ENCODE data around the gene HK1. TPM values are rescaled to one million over a fixed set of nuclear protein-coding genes. Genes with fewer than 3 reads are reported as not detected.
"Not testable (repeated sequence)": the region's sequence is repeated elsewhere in the genome, so short reads cannot be mapped to it uniquely, and the experiment has no call there.

Gene HK1
- total RNA-seq, 1 experiment from 2014 or later = 140 TPM

DNA sequence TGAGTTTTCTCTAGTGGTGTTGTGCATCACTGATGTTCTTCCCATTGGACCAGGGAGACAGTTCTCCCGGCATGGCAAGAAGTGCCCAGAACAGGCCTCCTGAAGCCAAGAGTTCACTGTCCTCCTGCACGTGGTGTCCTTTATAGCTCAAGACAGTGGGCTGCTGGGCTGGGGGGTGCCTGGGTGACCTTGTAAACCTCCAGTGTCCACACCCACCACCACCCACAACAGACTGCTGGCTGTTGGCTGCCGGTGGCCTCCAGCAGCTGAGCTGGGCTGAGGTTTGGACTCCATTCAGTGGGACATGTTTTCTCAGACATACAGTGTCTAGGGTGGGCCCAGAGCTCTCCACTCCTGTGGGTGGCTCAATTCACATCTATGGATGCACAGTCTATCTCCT lies 42.2 kb downstream of the HK1 start:
- Histone ChIP-seq H3K9me2 (ENCODE audit: insufficient read depth) (no peaks in the 10 kb centered on the region), H4K20me1 (ENCODE audit: insufficient read depth) (peaks cover 4% of the 10 kb centered on the region)

DNA sequence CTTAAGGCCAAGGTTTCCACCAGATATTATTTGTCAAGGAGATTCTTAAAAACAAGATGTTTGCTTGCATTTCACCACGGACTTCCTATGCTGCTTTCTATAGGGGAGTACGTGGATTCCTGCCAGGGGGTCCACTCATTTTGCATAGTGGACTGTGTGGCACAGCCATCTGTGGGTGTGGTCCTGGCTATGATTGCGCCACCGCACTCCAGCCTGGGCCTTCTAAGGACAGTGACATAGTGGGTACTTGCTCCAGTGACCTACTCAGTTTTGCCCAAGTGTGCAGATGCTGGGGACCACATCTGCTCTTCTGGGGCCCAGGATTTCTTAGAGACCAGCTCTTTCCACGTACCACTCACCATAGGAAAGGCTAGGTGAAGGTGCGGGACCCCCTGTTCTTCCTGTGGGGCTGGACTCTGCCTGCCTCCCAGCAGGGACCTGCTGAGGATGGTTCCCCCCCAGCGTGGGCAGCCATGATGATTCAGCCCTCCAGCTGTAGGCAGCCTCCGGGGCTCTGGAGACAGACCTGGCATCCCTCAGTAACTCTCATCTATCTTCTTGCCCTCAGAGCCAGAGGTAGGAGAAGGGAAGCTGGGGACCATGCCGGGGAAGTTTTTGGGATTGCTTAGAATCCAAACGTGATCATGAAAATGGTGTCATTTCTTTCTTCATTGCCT lies 42.9 kb downstream of the HK1 start:
- BruUV-seq (replicated peaks) = no TSS peak
- Histone ChIP-seq H3K79me2 (ENCODE audit: low read depth) (peaks cover 74% of the 10 kb centered on the region), H3K27me3 (ENCODE audit: insufficient read depth, low read depth) (no peaks in the 10 kb centered on the region), H3K4me3 (no peak overlapping the region), H3K4me1 (replicated peaks; ENCODE audit: insufficient read depth) (peaks cover 64% of the 10 kb centered on the region), H3K27ac (no peak overlapping the region), H3K4me2 (peak overlapping the region; percentile 95; the same call in 1 of the 2 replicates), H3K36me3 (ENCODE audit: low read depth) (no peaks in the 10 kb centered on the region), H3F3A (ENCODE audit: insufficient read depth, low read depth) (peaks cover 47% of the 10 kb centered on the region), H2AFZ (no peak overlapping the region), H4K20me1 (ENCODE audit: insufficient read depth) (peaks cover 4% of the 10 kb centered on the region), H3K9me3 (ENCODE audit: insufficient read depth, low read depth) (no peaks in the 10 kb centered on the region), H3K9me2 (ENCODE audit: insufficient read depth) (no peaks in the 10 kb centered on the region)
- intact Hi-C loops (cut with micrococcal nuclease; ENCODE audit: unreplicated experiment) = no loop called here
- no peak for DNase-seq
- ChIA-PET POLR2A (ENCODE audit: unreplicated experiment) (no interaction called here), CTCF (no interaction called here)
- TF ChIP-seq, protein P1, sequence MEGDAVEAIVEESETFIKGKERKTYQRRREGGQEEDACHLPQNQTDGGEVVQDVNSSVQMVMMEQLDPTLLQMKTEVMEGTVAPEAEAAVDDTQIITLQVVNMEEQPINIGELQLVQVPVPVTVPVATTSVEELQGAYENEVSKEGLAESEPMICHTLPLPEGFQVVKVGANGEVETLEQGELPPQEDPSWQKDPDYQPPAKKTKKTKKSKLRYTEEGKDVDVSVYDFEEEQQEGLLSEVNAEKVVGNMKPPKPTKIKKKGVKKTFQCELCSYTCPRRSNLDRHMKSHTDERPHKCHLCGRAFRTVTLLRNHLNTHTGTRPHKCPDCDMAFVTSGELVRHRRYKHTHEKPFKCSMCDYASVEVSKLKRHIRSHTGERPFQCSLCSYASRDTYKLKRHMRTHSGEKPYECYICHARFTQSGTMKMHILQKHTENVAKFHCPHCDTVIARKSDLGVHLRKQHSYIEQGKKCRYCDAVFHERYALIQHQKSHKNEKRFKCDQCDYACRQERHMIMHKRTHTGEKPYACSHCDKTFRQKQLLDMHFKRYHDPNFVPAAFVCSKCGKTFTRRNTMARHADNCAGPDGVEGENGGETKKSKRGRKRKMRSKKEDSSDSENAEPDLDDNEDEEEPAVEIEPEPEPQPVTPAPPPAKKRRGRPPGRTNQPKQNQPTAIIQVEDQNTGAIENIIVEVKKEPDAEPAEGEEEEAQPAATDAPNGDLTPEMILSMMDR (conservative IDR thresholded peaks at IDR 0.05) = no peak
- no peak for TF ChIP-seq EZH2 (IDR thresholded peaks at IDR 0.05; ENCODE audit: low read depth)

More for the DNA sequence above, 42.2 kb downstream of the HK1 start:
- intact Hi-C loops (cut with micrococcal nuclease; ENCODE audit: unreplicated experiment) = no loop called here
- peaks cover 68% of the 10 kb centered on the region for H3K79me2 ChIP-seq (ENCODE audit: low read depth)
- no peaks in the 10 kb centered on the region for H3K36me3 ChIP-seq (ENCODE audit: low read depth)
- no peak for DNase-seq
- CTCF ChIA-PET = no interaction called here
- H3F3A ChIP-seq (ENCODE audit: insufficient read depth, low read depth) = peaks cover 50% of the 10 kb centered on the region
- no TSS peak for BruUV-seq (replicated peaks)
- no peaks in the 10 kb centered on the region for H3K27me3 ChIP-seq (ENCODE audit: insufficient read depth, low read depth)
- no peak for TF ChIP-seq EZH2 (IDR thresholded peaks at IDR 0.05; ENCODE audit: low read depth)
- TF ChIP-seq, protein P1 (conservative IDR thresholded peaks at IDR 0.05) = no peak
- H3K4me3 ChIP-seq = peak overlapping the region; percentile 97; the same call in 1 of the 2 replicates
- POLR2A ChIA-PET (ENCODE audit: unreplicated experiment) = interaction anchor here (1.0 kb wide), 1 partner anchor 13 kb away, joined by 3 read pairs; no protein-coding TSS in a partner anchor
- no peak overlapping the region for H3K27ac ChIP-seq
- peak overlapping the region; percentile 95 for H3K4me2 ChIP-seq
- H3K4me1 ChIP-seq (replicated peaks; ENCODE audit: insufficient read depth) = peaks cover 64% of the 10 kb centered on the region
- no peak overlapping the region for H2AFZ ChIP-seq
- H3K9me3 ChIP-seq (ENCODE audit: insufficient read depth, low read depth) = no peaks in the 10 kb centered on the region

DNA sequence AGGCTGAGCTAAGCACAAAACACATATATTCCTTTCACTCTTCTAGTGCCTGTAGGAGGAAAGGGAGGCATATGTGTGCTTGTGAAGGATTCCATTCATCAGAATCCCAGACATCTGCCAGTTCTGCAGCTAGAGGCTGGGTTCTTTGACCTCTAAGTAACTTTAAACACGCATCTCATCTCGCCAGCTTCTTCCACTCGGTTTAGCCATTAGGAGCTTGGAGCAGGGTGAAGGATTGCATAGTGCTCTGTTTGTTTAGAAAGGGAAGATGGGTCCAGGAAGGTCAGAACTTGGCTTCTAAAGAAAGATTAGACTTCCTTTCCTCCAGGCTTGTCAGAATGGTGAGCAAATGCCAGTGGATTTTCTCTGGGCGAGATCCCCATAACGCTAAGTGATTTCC lies 43.6 kb downstream of the HK1 start:
- peaks cover 81% of the 10 kb centered on the region for H3K79me2 ChIP-seq (ENCODE audit: low read depth)
- H3K4me3 ChIP-seq = no peak overlapping the region
- H3K27me3 ChIP-seq (ENCODE audit: insufficient read depth, low read depth) = no peaks in the 10 kb centered on the region
- no peaks in the 10 kb centered on the region for H3K36me3 ChIP-seq (ENCODE audit: low read depth)
- peak overlapping the region; percentile 7; the same call in 1 of the 2 replicates for H3K4me2 ChIP-seq
- H3K27ac ChIP-seq = peak overlapping the region; percentile 13; the same call in 1 of the 2 replicates
- no peak for DNase-seq
- H2AFZ ChIP-seq = no peak overlapping the region
- POLR2A ChIA-PET (ENCODE audit: unreplicated experiment) = no interaction called here
- peaks cover 4% of the 10 kb centered on the region for H4K20me1 ChIP-seq (ENCODE audit: insufficient read depth)
- H3K9me3 ChIP-seq (ENCODE audit: insufficient read depth, low read depth) = no peaks in the 10 kb centered on the region
- peaks cover 47% of the 10 kb centered on the region for H3F3A ChIP-seq (ENCODE audit: insufficient read depth, low read depth)
- BruUV-seq (replicated peaks) = no TSS peak
- no peaks in the 10 kb centered on the region for H3K9me2 ChIP-seq (ENCODE audit: insufficient read depth)
- CTCF ChIA-PET = no interaction called here
- intact Hi-C loops (cut with micrococcal nuclease; ENCODE audit: unreplicated experiment) = no loop called here
- TF ChIP-seq, protein P1 (conservative IDR thresholded peaks at IDR 0.05) = no peak
- TF ChIP-seq EZH2 (IDR thresholded peaks at IDR 0.05; ENCODE audit: low read depth) = no peak
- H3K4me1 ChIP-seq (replicated peaks; ENCODE audit: insufficient read depth) = peaks cover 64% of the 10 kb centered on the region

DNA sequence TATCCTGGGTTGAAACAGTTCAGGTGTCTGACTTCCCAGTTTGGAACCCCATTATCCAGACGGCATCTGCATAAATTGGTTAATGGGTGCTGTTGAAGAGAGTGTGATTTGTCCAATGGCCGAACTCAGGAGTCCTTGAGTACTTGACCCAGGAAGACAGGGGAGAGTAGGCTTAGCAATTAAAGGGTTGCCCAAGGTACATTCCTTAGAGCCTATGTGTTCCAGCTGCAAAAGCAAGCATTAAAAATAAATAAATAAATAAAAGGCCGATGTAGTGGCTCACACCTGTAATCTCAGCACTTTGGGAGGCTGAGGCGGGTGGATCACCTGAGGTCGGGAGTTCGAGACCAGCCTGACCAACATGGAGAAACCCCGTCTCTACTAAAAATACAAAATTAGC lies 44.0 kb downstream of the HK1 start:
- H3K4me2 ChIP-seq = peak overlapping the region; percentile 7; the same call in 1 of the 2 replicates
- H3K27me3 ChIP-seq (ENCODE audit: insufficient read depth, low read depth); intact Hi-C loops (cut with micrococcal nuclease; ENCODE audit: unreplicated experiment); H2AFZ ChIP-seq; POLR2A ChIA-PET (ENCODE audit: unreplicated experiment); H4K20me1 ChIP-seq (ENCODE audit: insufficient read depth); H3K9me2 ChIP-seq (ENCODE audit: insufficient read depth); H3K9me3 ChIP-seq (ENCODE audit: insufficient read depth, low read depth); CTCF ChIA-PET; H3K36me3 ChIP-seq (ENCODE audit: low read depth); BruUV-seq (replicated peaks); H3K4me3 ChIP-seq: not testable (repeated sequence)
- peaks cover 59% of the 10 kb centered on the region for H3K4me1 ChIP-seq (replicated peaks; ENCODE audit: insufficient read depth)
- H3K79me2 ChIP-seq (ENCODE audit: low read depth) = peaks cover 86% of the 10 kb centered on the region
- H3K27ac ChIP-seq = peak overlapping the region; percentile 13; the same call in 1 of the 2 replicates
- H3F3A ChIP-seq (ENCODE audit: insufficient read depth, low read depth) = peaks cover 42% of the 10 kb centered on the region
- peak in 1 of 2 experiments; percentile 60 for DNase-seq
